ENCODE results near the gene GLIS1.
A peak's percentile ranks its signal among the peaks of the same experiment; 100 is the strongest.

The GLIS1 gene

GRCh38 chr1:53575955-53576320 lies 163.0 kb downstream of the GLIS1 start:
- no peak for DNase-seq

- no peak for DNase-seq
These were observed 163.6 kb downstream of the GLIS1 start for GRCh38 chr1:53575141-53575954.

GRCh38 chr1:53574621-53575020 lies 164.3 kb downstream of the GLIS1 start:
- DNase-seq: no peak

- peak; percentile 28 for DNase-seq
These were observed 165.0 kb downstream of the GLIS1 start for GRCh38 chr1:53573931-53574330.

- DNase-seq: peak; percentile 38
These were observed 165.4 kb downstream of the GLIS1 start for GRCh38 chr1:53573522-53573921.

GRCh38 chr1:53572815-53573173 lies 166.2 kb downstream of the GLIS1 start:
- DNase-seq: peak; percentile 21

- no peak for DNase-seq
These were observed 166.7 kb downstream of the GLIS1 start for GRCh38 chr1:53572065-53572814.

- no peak for DNase-seq
These were observed 170.4 kb downstream of the GLIS1 start for GRCh38 chr1:53568540-53568939.

- DNase-seq: no peak
These were observed 171.1 kb downstream of the GLIS1 start for GRCh38 chr1:53567851-53568250.

- DNase-seq: no peak
These were observed 171.5 kb downstream of the GLIS1 start for GRCh38 chr1:53567450-53567849.

GRCh38 chr1:53563611-53564010 lies 175.4 kb downstream of the GLIS1 start:
- no peak for DNase-seq

- DNase-seq: no peak
These were observed 176.0 kb downstream of the GLIS1 start for GRCh38 chr1:53562981-53563379.

GRCh38 chr1:53562291-53562980 lies 176.5 kb downstream of the GLIS1 start:
- peak; percentile 67 for DNase-seq

- no peak for DNase-seq
These were observed 177.4 kb downstream of the GLIS1 start for GRCh38 chr1:53561503-53562105.

- no peak for DNase-seq
These were observed 178.1 kb downstream of the GLIS1 start for GRCh38 chr1:53560581-53561502.

- no peak for DNase-seq
These were observed 178.9 kb downstream of the GLIS1 start for GRCh38 chr1:53559854-53560580.

GRCh38 chr1:53559391-53559815 lies 179.6 kb downstream of the GLIS1 start:
- DNase-seq: no peak

GRCh38 chr1:53558739-53559315 lies 180.1 kb downstream of the GLIS1 start:
- DNase-seq: no peak

GRCh38 chr1:53557830-53558738 lies 180.9 kb downstream of the GLIS1 start:
- no peak for DNase-seq

- DNase-seq: no peak
These were observed 181.6 kb downstream of the GLIS1 start for GRCh38 chr1:53557369-53557768.

All from activated CD8-positive, alpha-beta memory T cell treated with anti-CD3 and anti-CD28 coated beads for 24 hours (primary cell).